HepG2 (cell line): ENCODE measurements around the gene TAF8. TPM values are rescaled to one million over a fixed set of nuclear protein-coding genes. Genes with fewer than 3 reads are reported as not detected.

Source experiments
- ATAC-seq: fragments of 200-7000 bp; cut with Tn5 transposase; 3 replicates; pipeline ENCODE4 v1.9.1; 2020; ENCODE audit warnings: mild to moderate bottlenecking, moderate library complexity
- BruUV-seq: library from RNA; stranded (reverse); fragments of 400-500 nt; replicated peaks from 2 replicates; lab custom pipeline; 2021; lab: Mats Ljungman, UMichigan
- CTCF ChIA-PET: fragments of 300-600 bp; formaldehyde crosslinking; extraction: SDS; loops from one replicate; lab custom pipeline; 2021; ENCODE audit warnings: low total read pairs, inconsistent platforms, low intra/inter-chr PET ratio; lab: Yijun Ruan, JAX
- POLR2A ChIA-PET: fragments of 350-600 bp; sonication (Branson Sonifier 250); formaldehyde crosslinking; loops from one replicate; lab custom pipeline; 2020; ENCODE audit warnings: antibody characterized with exemption, inconsistent platforms; lab: Yijun Ruan, JAX
- DNase-seq: peaks from one replicate; pipeline ENCODE4 v3.0.0-alpha.2; 2015; ENCODE audit warnings: low spot score
- FAIRE-seq: peaks from 3 replicates; lab custom pipeline; 2011; peaks lifted over from hg19 to GRCh38; lab: Jason Lieb, UNC
- H2AFZ ChIP-seq: one replicate; pipeline ENCODE4 v1.6.1; 2011; ENCODE audit warnings: low read length, inconsistent platforms
- H3K27ac ChIP-seq: fragments of 300-600 bp; 3 replicates; pipeline ENCODE4 v1.8.0; 2011; ENCODE audit warnings: mixed run types, mild to moderate bottlenecking, mixed read lengths, low read length, inconsistent platforms; ENCODE audit not compliant: insufficient read depth; ENCODE audit errors: extremely low read length
- H3K27me3 ChIP-seq, 2 experiments: fragments of 200-600 bp in 1 of 2; 2 replicates in 1 of 2; 3 replicates in 1 of 2; pipeline versions ENCODE4 v1.6.0 to v1.8.0; 2011; ENCODE audit warnings: low read length in 2 of 2, mild to moderate bottlenecking in 2 of 2, moderate library complexity in 2 of 2, inconsistent platforms in 1 of 2; ENCODE audit not compliant: insufficient read depth in 2 of 2, control insufficient read depth in 1 of 2
- H3K36me3 ChIP-seq, 2 experiments: fragments of 200-600 bp in 1 of 2; replicated peaks in 1 of 2; 2 replicates in 1 of 2; 3 replicates in 1 of 2; pipeline versions ENCODE4 v1.5.1 to v1.8.0; 2011; ENCODE audit warnings: low read length in 2 of 2, inconsistent platforms in 1 of 2; ENCODE audit not compliant: insufficient read depth in 2 of 2, control insufficient read depth in 1 of 2
- H3K4me1 ChIP-seq: 2 replicates; pipeline ENCODE4 v1.5.1; 2012; ENCODE audit warnings: low read length, inconsistent platforms; ENCODE audit not compliant: insufficient read depth
- H3K4me2 ChIP-seq: 2 replicates; pipeline ENCODE4 v1.6.0; 2011; ENCODE audit warnings: low read depth, low read length, inconsistent platforms
- H3K4me3 ChIP-seq, 3 experiments: fragments of 200-600 bp in 1 of 3; sonication (generic), shearing (Covaris generic) in 1 of 3; replicated peaks in 1 of 3; 2 replicates each; pipeline ENCODE4 v1.5.1; 2011 to 2016; ENCODE audit warnings: low read length in 3 of 3, inconsistent platforms in 2 of 3, low read depth in 2 of 3, mild to moderate bottlenecking in 2 of 3, control low read depth in 1 of 3, mixed read lengths in 1 of 3; ENCODE audit not compliant: insufficient read depth in 1 of 3
- H3K79me2 ChIP-seq: one replicate; pipeline ENCODE4 v1.6.1; 2011; ENCODE audit warnings: low read length, inconsistent platforms; ENCODE audit not compliant: insufficient read depth
- H3K9ac ChIP-seq: 2 replicates; pipeline ENCODE4 v1.6.0; 2011; ENCODE audit warnings: mild to moderate bottlenecking, low read depth, low read length, inconsistent platforms; ENCODE audit not compliant: insufficient read depth
- H3K9me3 ChIP-seq: 2 replicates; pipeline ENCODE4 v1.5.1; 2012; ENCODE audit warnings: mild to moderate bottlenecking, low read length
- H4K20me1 ChIP-seq: 2 replicates; pipeline ENCODE4 v1.6.0; 2011; ENCODE audit warnings: inconsistent platforms, mild to moderate bottlenecking, low read length, moderate library complexity; ENCODE audit not compliant: insufficient read depth
- FOXJ3 ChIP-seq: sonication (generic); formaldehyde crosslinking; IDR thresholded peaks from 2 replicates; pipeline ENCODE4 v1.4.0; 2020; ENCODE audit warnings: missing genetic modification reagents, mild to moderate bottlenecking, borderline replicate concordance
- PHF21A ChIP-seq: sonication (generic); formaldehyde crosslinking; IDR thresholded peaks from 2 replicates; pipeline ENCODE4 v1.5.0; 2020; ENCODE audit warnings: mild to moderate bottlenecking, missing genetic modification reagents
- POLR2A ChIP-seq, 2 experiments: IDR thresholded peaks; 2 replicates each; pipeline ENCODE4 v1.6.1; 2011; ENCODE audit warnings: low read depth in 2 of 2, low read length in 2 of 2, mild to moderate bottlenecking in 1 of 2, moderate library complexity in 1 of 2; ENCODE audit not compliant: insufficient read depth in 1 of 2
- RAD21 ChIP-seq: fragments of 450-650 bp; formaldehyde crosslinking; IDR thresholded peaks from 2 replicates; pipeline ENCODE4 v1.5.0; 2020; ENCODE audit warnings: mild to moderate bottlenecking
- RARA ChIP-seq: IDR thresholded peaks from 2 replicates; pipeline ENCODE4 v1.6.1; 2016; ENCODE audit warnings: missing genetic modification reagents, missing compliant biosample characterization
- SATB2 ChIP-seq: sonication (generic); formaldehyde crosslinking; IDR thresholded peaks from 2 replicates; pipeline ENCODE4 v1.5.0; 2020; ENCODE audit warnings: missing genetic modification reagents
- SMAD9 ChIP-seq: sonication (generic); formaldehyde crosslinking; IDR thresholded peaks from 2 replicates; pipeline ENCODE4 v1.5.1; 2020; ENCODE audit warnings: mild to moderate bottlenecking, missing genetic modification reagents
- SOX13 ChIP-seq, 3 experiments: fragments of 450-650 bp in 1 of 3; sonication (generic) in 1 of 3; formaldehyde crosslinking in 1 of 3; IDR thresholded peaks in 2 of 3; conservative IDR thresholded peaks in 1 of 3; 2 replicates each; pipeline versions ENCODE4 v1.5.0 to v1.6.1; 2016 to 2020; ENCODE audit warnings: antibody characterized with exemption in 1 of 3, mild to moderate bottlenecking in 1 of 3, missing compliant biosample characterization in 1 of 3, missing genetic modification reagents in 1 of 3, moderate library complexity in 1 of 3
- TBL1XR1 ChIP-seq: fragments of 150-350 bp; IDR thresholded peaks from 2 replicates; pipeline ENCODE4 v1.6.1; 2014; ENCODE audit warnings: borderline replicate concordance, low read length; ENCODE audit not compliant: partially characterized antibody
- TOPORS ChIP-seq: sonication (generic); formaldehyde crosslinking; IDR thresholded peaks from 2 replicates; pipeline ENCODE4 v1.8.0; 2023; ENCODE audit warnings: mild to moderate bottlenecking, missing genetic modification reagents
- ZMAT3 ChIP-seq: sonication (generic); formaldehyde crosslinking; conservative IDR thresholded peaks from 2 replicates; pipeline ENCODE4 v1.7.0; 2021; ENCODE audit warnings: missing genetic modification reagents
- ZNF20 ChIP-seq: sonication (generic); formaldehyde crosslinking; IDR thresholded peaks from 2 replicates; pipeline ENCODE4 v1.4.0; 2020; ENCODE audit warnings: mild to moderate bottlenecking, moderate library complexity, missing genetic modification reagents
- ZNF510 ChIP-seq: sonication (generic); formaldehyde crosslinking; IDR thresholded peaks from 2 replicates; pipeline ENCODE4 v1.4.0; 2020; ENCODE audit warnings: low read depth, mild to moderate bottlenecking, missing genetic modification reagents
- ZNF678 ChIP-seq: sonication (generic); formaldehyde crosslinking; IDR thresholded peaks from 2 replicates; pipeline ENCODE4 v1.4.0; 2020; ENCODE audit warnings: mild to moderate bottlenecking, missing genetic modification reagents
- ZNF747 ChIP-seq: sonication (generic); formaldehyde crosslinking; IDR thresholded peaks from 2 replicates; pipeline ENCODE4 v1.8.1; 2023; ENCODE audit warnings: missing genetic modification reagents, mild to moderate bottlenecking, borderline replicate concordance
- WGBS: methylation state at CpG from one replicate; pipeline ENCODE4 v1.1.6; 2017; ENCODE audit warnings: low lambda C conversion rate; 5-methylcytosine and 5-hydroxymethylcytosine counted together
- in situ Hi-C: cut with HindIII; loops from 2 replicates; pipeline ENCODE4 v1.10.0; 2017; ENCODE audit warnings: low pct_unique_long_range_greater_than_20kb; ENCODE audit not compliant: extremely low pct_ligation_motif_present
- intact Hi-C: fragments of 100-400 bp; cut with micrococcal nuclease; formaldehyde crosslinking; loops from one replicate; pipeline ENCODE4 v1.10.0; 2022; ENCODE audit not compliant: unreplicated experiment
- polyA plus RNA-seq, 8 experiments: library from polyadenylated mRNA; depleted of rRNA in 3 of 8; stranded (reverse) in 7 of 8; unstranded in 1 of 8; fragments of >200 nt; fragmentation: Illumina TruSeq in 4 of 8; extraction: Trizol in 4 of 8; gene quantifications; 2 replicates each; pipeline versions ENCODE4 v1.2.1 to v1.2.3, GENCODE V29; 2011 to 2016; ENCODE audit warnings: low read depth in 4 of 8, missing spikeins in 1 of 8, mixed read lengths in 1 of 8; ENCODE audit not compliant: insufficient read depth in 1 of 8
- total RNA-seq, 5 experiments: library from RNA; depleted of rRNA; stranded (reverse); fragments of >200 nt; fragmentation: Illumina TruSeq; extraction: Trizol; gene quantifications; 2 replicates each; pipeline ENCODE4 v1.2.3, GENCODE V29; 2016; ENCODE audit warnings: low read depth in 1 of 5
- TF ChIP-seq, protein P1 (sequence below): sonication (generic); formaldehyde crosslinking; IDR thresholded peaks from 2 replicates; pipeline ENCODE4 v1.8.1; 2023; ENCODE audit warnings: missing genetic modification reagents, inconsistent platforms, borderline replicate concordance
- TF ChIP-seq, protein P2 (sequence below): sonication (generic); formaldehyde crosslinking; IDR thresholded peaks from 2 replicates; pipeline ENCODE4 v1.4.0; 2020; ENCODE audit warnings: missing genetic modification reagents

The TAF8 gene
- total and polyA plus RNA-seq, 2 of the 13 experiments (the other 11 are each of a cell fraction or from before 2014, with no cell fraction given): 25.2 to 25.8 TPM

- TF ChIP-seq ZNF747: 0 out of 2 replicates have a peak, but pooled peaks have one; percentile 35
- TF ChIP-seq, all 625 proteins: peak for 39
Measured at GRCh38 chr6:42075159-42075838, 25.0 kb downstream of the TAF8 start (continued).

GRCh38 chr6:42078386-42078785 lies 28.1 kb downstream of the TAF8 start:
- H3K27me3 ChIP-seq: no peaks in the 10 kb centered on the region
- ATAC-seq (no peak), DNase-seq (no peak), FAIRE-seq (no peak)
- peaks cover 8 to 36% of the 10 kb centered on the region in 2 experiments; a peak in 4 of 5 replicates for H3K36me3 ChIP-seq
- no peak overlapping the region for H2AFZ ChIP-seq
- no peak overlapping the region for H3K4me3 ChIP-seq
- no peaks in the 10 kb centered on the region for H3K9me3 ChIP-seq
- H3K27ac ChIP-seq: no peak overlapping the region
- no peak overlapping the region for H3K4me2 ChIP-seq
- in situ Hi-C loops (loop anchor here (5.0 kb wide), 1 partner anchor 89 kb away; no protein-coding TSS in a partner anchor), intact Hi-C loops (no loop called here)
- ChIA-PET CTCF (interaction anchor here (0.9 kb wide), 1 partner anchor 88 kb away, joined by 4 read pairs; no protein-coding TSS in a partner anchor), POLR2A (interaction anchor here (1.0 kb wide), 1 partner anchor 64 kb away, joined by 3 read pairs; the partner anchor contains the start of gene C6orf132)
- TSS peak; percentile 30 for BruUV-seq
- H3K79me2 ChIP-seq: no peaks in the 10 kb centered on the region
- H3K9ac ChIP-seq: no peak overlapping the region
- no peak for TF ChIP-seq SMAD9
- TF ChIP-seq PHF21A (CRISPR knock-in tag): no peak
- no peak for TF ChIP-seq ZMAT3 (CRISPR knock-in tag)
- no peak for TF ChIP-seq RARA (CRISPR knock-in tag)
- TF ChIP-seq ZNF20: no peak
- no peak for TF ChIP-seq TBL1XR1
- TF ChIP-seq, protein P1, sequence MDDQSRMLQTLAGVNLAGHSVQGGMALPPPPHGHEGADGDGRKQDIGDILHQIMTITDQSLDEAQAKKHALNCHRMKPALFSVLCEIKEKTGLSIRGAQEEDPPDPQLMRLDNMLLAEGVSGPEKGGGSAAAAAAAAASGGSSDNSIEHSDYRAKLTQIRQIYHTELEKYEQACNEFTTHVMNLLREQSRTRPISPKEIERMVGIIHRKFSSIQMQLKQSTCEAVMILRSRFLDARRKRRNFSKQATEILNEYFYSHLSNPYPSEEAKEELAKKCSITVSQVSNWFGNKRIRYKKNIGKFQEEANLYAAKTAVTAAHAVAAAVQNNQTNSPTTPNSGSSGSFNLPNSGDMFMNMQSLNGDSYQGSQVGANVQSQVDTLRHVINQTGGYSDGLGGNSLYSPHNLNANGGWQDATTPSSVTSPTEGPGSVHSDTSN (CRISPR knock-in tag): no peak
- no peak for TF ChIP-seq POLR2A (IDR thresholded peaks at IDR 0.05; ENCODE audit: insufficient read depth in 1 of 2, low read depth in 2 of 2, low read length in 2 of 2)
- no peak for TF ChIP-seq ZNF678 (CRISPR knock-in tag)
- TF ChIP-seq SATB2: no peak
- TF ChIP-seq FOXJ3 (CRISPR knock-in tag): no peak
- TF ChIP-seq, protein P2, sequence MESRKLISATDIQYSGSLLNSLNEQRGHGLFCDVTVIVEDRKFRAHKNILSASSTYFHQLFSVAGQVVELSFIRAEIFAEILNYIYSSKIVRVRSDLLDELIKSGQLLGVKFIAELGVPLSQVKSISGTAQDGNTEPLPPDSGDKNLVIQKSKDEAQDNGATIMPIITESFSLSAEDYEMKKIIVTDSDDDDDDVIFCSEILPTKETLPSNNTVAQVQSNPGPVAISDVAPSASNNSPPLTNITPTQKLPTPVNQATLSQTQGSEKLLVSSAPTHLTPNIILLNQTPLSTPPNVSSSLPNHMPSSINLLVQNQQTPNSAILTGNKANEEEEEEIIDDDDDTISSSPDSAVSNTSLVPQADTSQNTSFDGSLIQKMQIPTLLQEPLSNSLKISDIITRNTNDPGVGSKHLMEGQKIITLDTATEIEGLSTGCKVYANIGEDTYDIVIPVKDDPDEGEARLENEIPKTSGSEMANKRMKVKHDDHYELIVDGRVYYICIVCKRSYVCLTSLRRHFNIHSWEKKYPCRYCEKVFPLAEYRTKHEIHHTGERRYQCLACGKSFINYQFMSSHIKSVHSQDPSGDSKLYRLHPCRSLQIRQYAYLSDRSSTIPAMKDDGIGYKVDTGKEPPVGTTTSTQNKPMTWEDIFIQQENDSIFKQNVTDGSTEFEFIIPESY: no peak
- TF ChIP-seq ZNF510 (CRISPR knock-in tag): no peak
- TF ChIP-seq RAD21 (CRISPR knock-in tag): no peak
- no peak for TF ChIP-seq SOX13 (IDR thresholded peaks at IDR 0.05)
- no peak for TF ChIP-seq SOX13 (CRISPR knock-in tag; conservative IDR thresholded peaks at IDR 0.05 in 1 of 2, IDR thresholded peaks at IDR 0.05 in 1 of 2)
- TF ChIP-seq TOPORS (CRISPR knock-in tag): no peak
- H3K4me1 ChIP-seq: no peaks in the 10 kb centered on the region
- 98% methylated on average over 11 of the region's 11 CpGs for WGBS
- no peaks in the 10 kb centered on the region for H4K20me1 ChIP-seq
